Fibroblast of pulmonary artery (primary cell): ENCODE results near the gene STC2.

Source experiments
- DNase-seq: peaks from one replicate; pipeline ENCODE4 v3.0.0-alpha.2; 2010; ENCODE audit warnings: low read depth
- H3K4me3 ChIP-seq: replicated peaks from 2 replicates; pipeline ENCODE4 v1.5.1; 2011; ENCODE audit warnings: low read depth, mild to moderate bottlenecking, control low read depth, low read length, moderate library complexity
- TF ChIP-seq, protein P1 (sequence below): IDR thresholded peaks from 2 replicates; pipeline ENCODE4 v1.5.1; 2011; ENCODE audit warnings: mild to moderate bottlenecking, control low read depth, low read length, inconsistent platforms; ENCODE audit errors: missing control alignments

Gene STC2

GRCh38 chr5:173317852-173318251, 10.4 kb downstream of the STC2 start:
- TF ChIP-seq, protein P1, sequence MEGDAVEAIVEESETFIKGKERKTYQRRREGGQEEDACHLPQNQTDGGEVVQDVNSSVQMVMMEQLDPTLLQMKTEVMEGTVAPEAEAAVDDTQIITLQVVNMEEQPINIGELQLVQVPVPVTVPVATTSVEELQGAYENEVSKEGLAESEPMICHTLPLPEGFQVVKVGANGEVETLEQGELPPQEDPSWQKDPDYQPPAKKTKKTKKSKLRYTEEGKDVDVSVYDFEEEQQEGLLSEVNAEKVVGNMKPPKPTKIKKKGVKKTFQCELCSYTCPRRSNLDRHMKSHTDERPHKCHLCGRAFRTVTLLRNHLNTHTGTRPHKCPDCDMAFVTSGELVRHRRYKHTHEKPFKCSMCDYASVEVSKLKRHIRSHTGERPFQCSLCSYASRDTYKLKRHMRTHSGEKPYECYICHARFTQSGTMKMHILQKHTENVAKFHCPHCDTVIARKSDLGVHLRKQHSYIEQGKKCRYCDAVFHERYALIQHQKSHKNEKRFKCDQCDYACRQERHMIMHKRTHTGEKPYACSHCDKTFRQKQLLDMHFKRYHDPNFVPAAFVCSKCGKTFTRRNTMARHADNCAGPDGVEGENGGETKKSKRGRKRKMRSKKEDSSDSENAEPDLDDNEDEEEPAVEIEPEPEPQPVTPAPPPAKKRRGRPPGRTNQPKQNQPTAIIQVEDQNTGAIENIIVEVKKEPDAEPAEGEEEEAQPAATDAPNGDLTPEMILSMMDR = no peak
- no peak for DNase-seq
- H3K4me3 ChIP-seq = no peak overlapping the region

DNA sequence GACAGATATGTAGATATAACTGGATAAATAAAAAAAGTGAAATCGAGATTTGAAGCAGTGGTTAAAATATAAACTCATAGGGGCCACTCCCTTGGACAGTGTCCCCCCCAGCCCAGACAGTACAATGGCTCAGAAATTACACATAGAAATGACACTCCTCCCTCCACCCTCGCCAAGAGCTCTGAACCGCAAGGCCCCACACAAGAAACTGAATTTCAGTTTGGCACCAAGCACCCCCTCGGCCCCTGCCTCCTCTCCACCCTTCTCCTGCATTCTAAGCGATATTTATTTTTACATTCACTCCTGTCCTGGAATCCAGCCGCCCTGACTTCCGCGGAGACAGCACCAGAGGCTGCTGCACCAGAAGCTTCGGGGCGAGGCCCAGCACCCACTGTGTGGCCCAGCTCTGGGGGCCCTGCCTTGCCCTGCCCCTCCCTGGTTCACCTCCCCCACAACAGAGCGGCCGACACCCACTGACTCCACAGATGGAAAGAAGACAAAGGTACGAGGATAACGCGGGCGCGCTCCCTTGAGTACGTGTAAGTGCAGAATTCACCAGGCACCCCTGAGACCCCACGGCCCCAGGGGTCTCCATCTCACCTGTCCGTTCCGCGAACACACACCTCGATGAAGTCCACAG, 11.0 kb downstream of the STC2 start:
- H3K4me3 ChIP-seq = no peak overlapping the region
- TF ChIP-seq, protein P1 = no peak
- no peak for DNase-seq

GRCh38 chr5:173316339-173317020, 11.7 kb downstream of the STC2 start:
- H3K4me3 ChIP-seq = no peak overlapping the region

GRCh38 chr5:173315495-173316338, 12.5 kb downstream of the STC2 start:
- peak; percentile 86 for DNase-seq
- TF ChIP-seq, protein P1 = no peak
- no peak overlapping the region for H3K4me3 ChIP-seq

More at GRCh38 chr5:173316339-173317020, 11.7 kb downstream of the STC2 start:
- no peak for DNase-seq
- TF ChIP-seq, protein P1 = no peak

DNA sequence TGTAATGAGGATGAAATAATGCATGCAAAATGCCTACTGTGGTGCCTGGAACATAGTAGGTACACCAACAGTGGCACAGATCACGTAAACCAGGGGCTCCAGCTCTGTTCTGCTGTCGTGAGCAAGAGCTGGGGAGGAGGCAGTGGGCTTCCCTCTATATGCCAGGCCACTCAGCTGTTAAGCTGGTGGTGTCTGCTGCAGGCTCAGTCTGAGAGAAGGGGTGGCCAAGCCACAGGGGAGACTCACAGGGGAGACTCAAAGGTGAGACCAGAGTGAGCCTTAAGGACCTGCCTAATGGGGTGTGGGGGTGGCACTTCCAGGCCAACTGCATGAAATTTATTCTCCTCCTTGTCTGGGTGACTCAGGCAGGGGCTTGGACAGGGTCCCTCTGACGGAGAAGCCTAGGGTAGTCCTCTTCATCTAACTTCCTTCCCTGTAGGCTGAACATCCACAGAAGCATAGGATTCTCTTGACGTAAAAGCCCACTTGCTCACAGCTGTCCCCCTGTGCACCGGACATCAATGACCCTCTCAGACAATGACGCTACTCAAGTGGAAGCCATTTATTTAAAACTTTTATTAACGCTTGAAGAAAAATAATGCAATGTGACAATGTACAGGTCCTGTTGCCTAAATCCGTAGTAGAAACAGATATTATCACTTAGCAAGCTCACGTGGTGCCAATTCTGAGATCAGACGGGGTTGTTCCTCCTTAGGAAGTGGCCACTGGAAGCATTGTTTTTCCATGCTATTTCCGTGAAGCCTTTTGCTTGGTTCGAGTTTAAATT, 13.9 kb downstream of the STC2 start:
- DNase-seq = no peak
- no peak overlapping the region for H3K4me3 ChIP-seq
- TF ChIP-seq, protein P1 = no peak

GRCh38 chr5:173313351-173313801, 14.8 kb downstream of the STC2 start:
- TF ChIP-seq, protein P1 = no peak
- no peak overlapping the region for H3K4me3 ChIP-seq
- DNase-seq = no peak
